HepG2 (cell line): ENCODE results near the gene SNRNP35.

ENCODE experiments used
- CTCF ChIP-seq: sonication (generic); formaldehyde crosslinking; IDR thresholded peaks from 2 replicates; pipeline ENCODE4 v1.5.0; 2020; ENCODE audit warnings: mild to moderate bottlenecking, missing genetic modification reagents, moderate library complexity
- FOXC1 ChIP-seq: sonication (generic); formaldehyde crosslinking; IDR thresholded peaks from 2 replicates; pipeline ENCODE4 v1.8.0; 2022; ENCODE audit warnings: mild to moderate bottlenecking, missing genetic modification reagents, borderline replicate concordance
- JUN ChIP-seq: sonication (generic); formaldehyde crosslinking; IDR thresholded peaks from 2 replicates; pipeline ENCODE4 v1.4.0; 2020; ENCODE audit warnings: mild to moderate bottlenecking, missing genetic modification reagents
- KDM1A ChIP-seq: IDR thresholded peaks from 2 replicates; pipeline ENCODE4 v1.6.1; 2016; ENCODE audit warnings: missing compliant biosample characterization
- POLR2AphosphoS5 ChIP-seq: IDR thresholded peaks from 2 replicates; pipeline ENCODE4 v1.6.1; 2012; ENCODE audit warnings: low read depth, low read length
- SUZ12 ChIP-seq: fragments of 150-350 bp; IDR thresholded peaks from 2 replicates; pipeline ENCODE4 v1.6.1; 2014; ENCODE audit warnings: low read depth, low read length

DNA sequence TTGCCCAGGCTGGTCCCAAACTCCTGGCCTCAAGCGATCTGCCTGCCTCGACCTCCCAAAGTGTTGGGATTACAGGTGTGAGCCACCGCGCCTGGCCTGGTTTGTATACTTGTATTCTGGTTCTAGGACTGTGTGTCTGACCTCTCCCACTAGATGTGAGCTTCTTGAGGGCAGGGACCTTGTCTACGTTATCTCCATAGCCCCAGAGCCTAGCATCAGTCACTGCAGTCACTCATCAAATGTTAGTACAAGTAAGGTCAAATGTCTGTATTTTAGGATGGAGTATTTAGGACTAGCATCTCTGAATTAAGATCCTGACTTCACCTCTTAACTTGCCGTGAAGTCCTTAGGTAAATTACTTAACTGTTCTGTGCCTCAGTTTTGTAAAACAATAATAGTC lies 24.3 kb upstream of the SNRNP35 start:
- TF ChIP-seq KDM1A (CRISPR knock-in tag) (no peak), POLR2AphosphoS5 (no peak), FOXC1 (CRISPR knock-in tag) (no peak), SUZ12 (no peak), JUN (CRISPR knock-in tag) (no peak), CTCF (CRISPR knock-in tag) (no peak)
